Astrocyte (in vitro differentiated cells and primary cell): ENCODE data around the gene CDH13. TPM values are rescaled to one million over a fixed set of nuclear protein-coding genes. Genes with fewer than 3 reads are reported as not detected.

Experiments used
- DNase-seq: peaks from one replicate; pipeline ENCODE4 v3.0.0-alpha.2; 2010; ENCODE audit warnings: low read depth
- FAIRE-seq: peaks from 2 replicates; lab custom pipeline; 2011; peaks lifted over from hg19 to GRCh38; lab: Jason Lieb, UNC
- H2AFZ ChIP-seq: 2 replicates; pipeline ENCODE4 v1.6.0; 2012; ENCODE audit warnings: low read depth, low read length, inconsistent platforms
- H3K27ac ChIP-seq: 2 replicates; pipeline ENCODE4 v1.5.1; 2011; ENCODE audit warnings: low read depth, low read length, inconsistent platforms
- H3K27me3 ChIP-seq: 2 replicates; pipeline ENCODE4 v1.6.0; 2011; ENCODE audit warnings: low read length, inconsistent platforms; ENCODE audit not compliant: insufficient read depth
- H3K36me3 ChIP-seq: 2 replicates; pipeline ENCODE4 v1.5.1; 2011; ENCODE audit warnings: low read length, inconsistent platforms; ENCODE audit not compliant: insufficient read depth
- H3K4me1 ChIP-seq: 2 replicates; pipeline ENCODE4 v1.5.1; 2011; ENCODE audit warnings: low read length, inconsistent platforms; ENCODE audit not compliant: insufficient read depth
- H3K4me2 ChIP-seq: 2 replicates; pipeline ENCODE4 v1.6.0; 2012; ENCODE audit warnings: low read length, inconsistent platforms
- H3K4me3 ChIP-seq: 2 replicates; pipeline ENCODE4 v1.5.1; 2011; ENCODE audit warnings: low read depth, mild to moderate bottlenecking, low read length, inconsistent platforms; ENCODE audit not compliant: insufficient read depth
- H3K79me2 ChIP-seq: 2 replicates; pipeline ENCODE4 v1.6.0; 2012; ENCODE audit warnings: mild to moderate bottlenecking, low read length, inconsistent platforms; ENCODE audit not compliant: insufficient read depth
- H3K9ac ChIP-seq: 2 replicates; pipeline ENCODE4 v1.6.0; 2012; ENCODE audit warnings: mild to moderate bottlenecking, low read length, inconsistent platforms
- H3K9me3 ChIP-seq: 2 replicates; pipeline ENCODE4 v1.5.1; 2012; ENCODE audit warnings: low read depth, mild to moderate bottlenecking, low read length, inconsistent platforms; ENCODE audit not compliant: insufficient read depth
- H4K20me1 ChIP-seq: 2 replicates; pipeline ENCODE4 v1.6.0; 2012; ENCODE audit warnings: low read length, inconsistent platforms; ENCODE audit not compliant: insufficient read depth
- H3K27ac Mint-ChIP-seq: one replicate; pipeline ENCODE4 v1.8.0; 2021; ENCODE audit warnings: mild to moderate bottlenecking, mixed read lengths; ENCODE audit not compliant: unreplicated experiment
- H3K27me3 Mint-ChIP-seq: one replicate; pipeline ENCODE4 v1.8.0; 2021; ENCODE audit warnings: low read depth, mixed read lengths; ENCODE audit not compliant: unreplicated experiment
- H3K36me3 Mint-ChIP-seq: one replicate; pipeline ENCODE4 v1.8.0; 2021; ENCODE audit warnings: low read depth, mixed read lengths; ENCODE audit not compliant: unreplicated experiment
- H3K4me1 Mint-ChIP-seq: one replicate; pipeline ENCODE4 v1.8.0; 2021; ENCODE audit warnings: low read depth, mixed read lengths; ENCODE audit not compliant: unreplicated experiment
- H3K4me3 Mint-ChIP-seq: one replicate; pipeline ENCODE4 v1.8.0; 2021; ENCODE audit warnings: mild to moderate bottlenecking, moderate library complexity, mixed read lengths; ENCODE audit not compliant: unreplicated experiment
- H3K9me3 Mint-ChIP-seq: one replicate; pipeline ENCODE4 v1.8.0; 2021; ENCODE audit warnings: mild to moderate bottlenecking, mixed read lengths; ENCODE audit not compliant: unreplicated experiment
- CTCF ChIP-seq: IDR thresholded peaks from 2 replicates; pipeline ENCODE4 v1.5.1; 2011; ENCODE audit warnings: low read depth, mild to moderate bottlenecking, inconsistent platforms, low read length, moderate library complexity; ENCODE audit not compliant: insufficient read depth
- EZH2 ChIP-seq: IDR thresholded peaks from 2 replicates; pipeline ENCODE4 v1.6.1; 2012; ENCODE audit warnings: mild to moderate bottlenecking, low read length, inconsistent platforms; ENCODE audit not compliant: insufficient read depth
- total RNA-seq: library from RNA; stranded (reverse); gene quantifications from 2 replicates; pipeline ENCODE4 v1.2.1, GENCODE V29; 2021

Gene CDH13
- total RNA-seq, 1 donor from 2014 or later: 41.7 TPM

- no peak overlapping the region for H2AFZ ChIP-seq
- Mint-ChIP-seq H3K4me1 (no peaks in the 10 kb centered on the region), H3K9me3 (peaks cover 13% of the 10 kb centered on the region), H3K27me3 (peaks cover 14% of the 10 kb centered on the region), H3K36me3 (peaks cover 8% of the 10 kb centered on the region), H3K4me3 (no peak overlapping the region), H3K27ac (no peak overlapping the region)
- peaks cover 12% of the 10 kb centered on the region for H4K20me1 ChIP-seq
- no peaks in the 10 kb centered on the region for H3K9me3 ChIP-seq
- FAIRE-seq: no peak
- no peaks in the 10 kb centered on the region for H3K4me1 ChIP-seq
- no peak overlapping the region for H3K27ac ChIP-seq
- no peak for DNase-seq
- H3K4me2 ChIP-seq: no peak overlapping the region
- peaks cover 5% of the 10 kb centered on the region for H3K36me3 ChIP-seq
- H3K27me3 ChIP-seq: no peaks in the 10 kb centered on the region
- TF ChIP-seq EZH2: no peak
- TF ChIP-seq CTCF: no peak
- H3K9ac ChIP-seq: no peak overlapping the region
- no peaks in the 10 kb centered on the region for H3K79me2 ChIP-seq
- no peak overlapping the region for H3K4me3 ChIP-seq
Observed at GRCh38 chr16:82715160-82715559, 88.4 kb downstream of the CDH13 start.

- DNase-seq (no peak), FAIRE-seq (no peak)
- Histone ChIP-seq H3K9ac (no peak overlapping the region), H3K4me3 (no peak overlapping the region), H3K27ac (no peak overlapping the region), H3K9me3 (no peaks in the 10 kb centered on the region), H3K36me3 (peaks cover 5% of the 10 kb centered on the region), H3K27me3 (no peaks in the 10 kb centered on the region), H2AFZ (no peak overlapping the region), H3K4me2 (no peak overlapping the region), H4K20me1 (peaks cover 12% of the 10 kb centered on the region), H3K79me2 (no peaks in the 10 kb centered on the region), H3K4me1 (no peaks in the 10 kb centered on the region)
- Mint-ChIP-seq H3K27me3 (peaks cover 14% of the 10 kb centered on the region), H3K4me1 (no peaks in the 10 kb centered on the region), H3K27ac (no peak overlapping the region), H3K36me3 (peaks cover 8% of the 10 kb centered on the region), H3K4me3 (no peak overlapping the region), H3K9me3 (peaks cover 15% of the 10 kb centered on the region)
- TF ChIP-seq EZH2 (no peak), CTCF (no peak)
Observed at GRCh38 chr16:82715833-82716232, 89.1 kb downstream of the CDH13 start.

- Histone ChIP-seq H3K27me3 (no peaks in the 10 kb centered on the region), H2AFZ (no peak overlapping the region), H3K4me1 (no peaks in the 10 kb centered on the region), H3K4me3 (no peak overlapping the region), H3K9me3 (no peaks in the 10 kb centered on the region), H3K27ac (no peak overlapping the region), H3K9ac (no peak overlapping the region), H3K36me3 (peaks cover 5% of the 10 kb centered on the region), H3K4me2 (no peak overlapping the region), H3K79me2 (no peaks in the 10 kb centered on the region), H4K20me1 (peaks cover 12% of the 10 kb centered on the region)
- peaks cover 15% of the 10 kb centered on the region for H3K9me3 Mint-ChIP-seq
- peaks cover 14% of the 10 kb centered on the region for H3K27me3 Mint-ChIP-seq
- FAIRE-seq (no peak), DNase-seq (no peak)
- TF ChIP-seq CTCF: no peak
- no peak for TF ChIP-seq EZH2
- H3K4me1 Mint-ChIP-seq: no peaks in the 10 kb centered on the region
- H3K4me3 Mint-ChIP-seq: no peak overlapping the region
- peaks cover 8% of the 10 kb centered on the region for H3K36me3 Mint-ChIP-seq
- H3K27ac Mint-ChIP-seq: no peak overlapping the region
Observed at GRCh38 chr16:82716361-82716855, 89.6 kb downstream of the CDH13 start.
